BE2C (cell line): Measurements from ENCODE around the gene RSPH6A.

Source experiments
- DNase-seq: peaks from one replicate; pipeline ENCODE4 v3.0.0-alpha.2; 2020
- H3K27me3 ChIP-seq: fragments of 250-450 bp; sonication (Bioruptor Pico); 2 replicates; pipeline ENCODE4 v1.5.1; 2020; ENCODE audit warnings: mild to moderate bottlenecking
- H3K36me3 ChIP-seq: fragments of 250-450 bp; sonication (Bioruptor Pico); 2 replicates; pipeline ENCODE4 v1.5.1; 2020; ENCODE audit warnings: mild to moderate bottlenecking
- H3K4me1 ChIP-seq: fragments of 250-450 bp; sonication (Bioruptor Pico); 2 replicates; pipeline ENCODE4 v1.5.1; 2020
- H3K4me3 ChIP-seq: 2 replicates; pipeline ENCODE4 v1.5.1; 2011; ENCODE audit warnings: low read depth, low read length
- H3K9me3 ChIP-seq: fragments of 250-450 bp; sonication (Bioruptor Pico); 2 replicates; pipeline ENCODE4 v1.5.1; 2020
- CTCF ChIP-seq: IDR thresholded peaks from 2 replicates; pipeline ENCODE4 v1.5.1; 2012; ENCODE audit warnings: mild to moderate bottlenecking, low read depth, low read length

The RSPH6A gene

GRCh38 chr19:45778010-45778661 lies 37.0 kb downstream of the RSPH6A start:
- peaks cover 14% of the 10 kb centered on the region for H3K4me1 ChIP-seq
- no peaks in the 10 kb centered on the region for H3K27me3 ChIP-seq
- H3K36me3 ChIP-seq = peaks cover 13% of the 10 kb centered on the region
- TF ChIP-seq CTCF = no peak
- H3K4me3 ChIP-seq = no peak overlapping the region
- DNase-seq = no peak
- H3K9me3 ChIP-seq = no peaks in the 10 kb centered on the region

- Histone ChIP-seq H3K4me3 (no peak overlapping the region), H3K36me3 (peaks cover 13% of the 10 kb centered on the region), H3K27me3 (no peaks in the 10 kb centered on the region), H3K4me1 (peaks cover 15% of the 10 kb centered on the region), H3K9me3 (no peaks in the 10 kb centered on the region)
- DNase-seq = no peak
- TF ChIP-seq CTCF = no peak
Measured at GRCh38 chr19:45777395-45777961, 37.6 kb downstream of the RSPH6A start.

- H3K4me1 ChIP-seq = peaks cover 9% of the 10 kb centered on the region
- TF ChIP-seq CTCF = no peak
- no peaks in the 10 kb centered on the region for H3K27me3 ChIP-seq
- no peak for DNase-seq
- H3K9me3 ChIP-seq = no peaks in the 10 kb centered on the region
- H3K4me3 ChIP-seq = no peak overlapping the region
- peaks cover 13% of the 10 kb centered on the region for H3K36me3 ChIP-seq
Measured at GRCh38 chr19:45774765-45775164, 40.3 kb downstream of the RSPH6A start.

- no peak for DNase-seq
Measured at GRCh38 chr19:45773384-45773783, 41.7 kb downstream of the RSPH6A start.

GRCh38 chr19:45772912-45773311 lies 42.2 kb downstream of the RSPH6A start:
- no peak for DNase-seq
- no peak for TF ChIP-seq CTCF
- H3K36me3 ChIP-seq = peaks cover 8% of the 10 kb centered on the region
- H3K4me1 ChIP-seq = peaks cover 8% of the 10 kb centered on the region
- peaks cover 5% of the 10 kb centered on the region for H3K27me3 ChIP-seq
- no peak overlapping the region for H3K4me3 ChIP-seq
- H3K9me3 ChIP-seq = no peaks in the 10 kb centered on the region

More at GRCh38 chr19:45773384-45773783, 41.7 kb downstream of the RSPH6A start:
- no peak for TF ChIP-seq CTCF
- H3K27me3 ChIP-seq = peaks cover under 1% of the 10 kb centered on the region
- no peak overlapping the region for H3K4me3 ChIP-seq
- no peaks in the 10 kb centered on the region for H3K9me3 ChIP-seq
- H3K36me3 ChIP-seq = peaks cover 13% of the 10 kb centered on the region
- peaks cover 8% of the 10 kb centered on the region for H3K4me1 ChIP-seq

- no peak for TF ChIP-seq CTCF
- peaks cover 8% of the 10 kb centered on the region for H3K4me1 ChIP-seq
- H3K27me3 ChIP-seq = peaks cover 11% of the 10 kb centered on the region
- DNase-seq = no peak
- H3K36me3 ChIP-seq = peaks cover 4% of the 10 kb centered on the region
- no peak overlapping the region for H3K4me3 ChIP-seq
- H3K9me3 ChIP-seq = no peaks in the 10 kb centered on the region
Measured at GRCh38 chr19:45772130-45772840, 42.8 kb downstream of the RSPH6A start.
